ENCODE data around the gene TMEM245.
"Not testable (repeated sequence)": the region's sequence is repeated elsewhere in the genome, so short reads cannot be mapped to it uniquely, and the experiment has no call there.

TMEM245 gene

GRCh38 chr9:109063760-109064159 is 56.0 kb downstream of the TMEM245 start:
- peak; percentile 78 for DNase-seq (ENCODE audit: low read depth)

DNA sequence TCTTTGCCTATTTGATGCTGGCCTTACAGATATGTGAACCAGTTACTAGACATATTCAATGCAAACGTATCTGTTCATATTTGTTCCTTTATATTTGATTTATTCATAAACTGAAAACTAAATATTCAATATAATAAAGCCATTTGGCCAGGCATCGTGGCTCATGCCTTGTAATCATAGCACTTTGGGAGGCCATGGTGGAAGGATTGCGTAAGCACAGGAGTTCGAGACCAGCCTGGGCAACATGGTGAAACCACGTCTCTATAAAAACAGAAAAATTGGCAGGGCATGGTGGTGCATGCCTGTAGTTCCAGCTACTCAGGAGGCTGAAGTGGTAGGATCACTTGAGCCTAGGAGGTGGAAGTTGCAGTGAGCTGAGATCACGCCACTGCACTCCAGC is 57.2 kb downstream of the TMEM245 start:
- no peak for DNase-seq (ENCODE audit: low read depth)

DNA sequence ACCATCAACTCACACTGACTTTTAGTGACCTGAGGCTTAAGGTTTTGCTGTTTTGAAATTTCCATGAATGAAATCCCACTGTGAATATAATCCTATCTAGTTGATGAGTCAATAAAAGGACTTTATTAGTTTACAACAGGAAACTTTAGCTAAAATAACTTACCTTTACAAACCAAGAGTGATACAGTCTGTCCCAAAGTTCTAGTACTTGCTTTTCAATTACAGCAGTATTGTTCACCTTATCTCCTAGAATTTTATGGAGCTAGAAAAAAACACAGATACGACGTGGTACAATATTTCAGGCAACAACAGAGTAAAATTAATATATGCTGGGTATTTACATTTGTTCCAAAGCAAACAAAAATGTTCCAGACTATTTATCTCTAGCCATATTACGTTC is 59.6 kb downstream of the TMEM245 start:
- no peak for DNase-seq (ENCODE audit: low read depth)

- not testable (repeated sequence) for DNase-seq (ENCODE audit: low read depth)
Observed at GRCh38 chr9:109053121-109053520, 66.6 kb downstream of the TMEM245 start.

DNA sequence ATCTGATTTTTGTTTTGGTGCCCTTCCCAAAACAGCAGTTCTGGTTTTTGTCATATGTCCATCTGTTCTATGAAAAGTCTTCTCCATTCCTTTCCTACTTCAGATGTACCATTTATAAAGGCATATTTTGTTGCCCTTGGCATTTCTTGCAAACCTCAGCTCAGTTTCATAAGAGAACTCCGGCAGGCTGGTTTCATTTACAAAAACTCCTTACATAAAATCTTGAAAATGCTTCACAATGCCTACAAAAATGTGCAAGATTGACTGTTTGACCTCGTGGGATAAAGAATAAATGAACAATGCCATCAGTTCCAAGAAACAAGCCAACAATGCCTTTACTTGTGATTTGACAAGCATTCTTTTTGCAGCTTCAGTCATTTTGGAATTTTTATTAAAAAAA is 67.3 kb downstream of the TMEM245 start:
- DNase-seq (ENCODE audit: low read depth): peak; percentile 75

DNA sequence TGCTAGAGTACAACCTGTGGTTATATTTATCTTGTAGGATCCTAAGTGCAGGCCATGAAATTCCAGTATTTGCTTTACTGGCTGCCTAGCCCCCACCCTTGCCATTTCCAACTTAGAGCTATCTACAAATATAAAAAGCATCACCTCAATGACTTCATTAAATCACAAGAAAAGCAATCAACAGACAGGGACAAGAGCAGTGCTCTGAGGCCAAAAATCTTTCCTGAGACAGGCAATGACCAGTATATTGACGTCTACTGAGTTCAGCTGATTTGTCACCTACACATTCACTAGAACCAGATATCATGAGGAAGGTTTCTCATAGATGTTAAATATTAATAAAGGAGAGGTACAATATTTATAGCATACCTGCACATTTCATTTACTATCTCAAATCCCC is 68.0 kb downstream of the TMEM245 start:
- DNase-seq (ENCODE audit: low read depth): no peak

GRCh38 chr9:109050444-109050843 is 69.3 kb downstream of the TMEM245 start:
- DNase-seq (ENCODE audit: low read depth): no peak

GRCh38 chr9:109048822-109049221 is 70.9 kb downstream of the TMEM245 start:
- DNase-seq (ENCODE audit: low read depth): no peak

GRCh38 chr9:109047259-109047658 is 72.5 kb downstream of the TMEM245 start:
- no peak for DNase-seq (ENCODE audit: low read depth)

DNA sequence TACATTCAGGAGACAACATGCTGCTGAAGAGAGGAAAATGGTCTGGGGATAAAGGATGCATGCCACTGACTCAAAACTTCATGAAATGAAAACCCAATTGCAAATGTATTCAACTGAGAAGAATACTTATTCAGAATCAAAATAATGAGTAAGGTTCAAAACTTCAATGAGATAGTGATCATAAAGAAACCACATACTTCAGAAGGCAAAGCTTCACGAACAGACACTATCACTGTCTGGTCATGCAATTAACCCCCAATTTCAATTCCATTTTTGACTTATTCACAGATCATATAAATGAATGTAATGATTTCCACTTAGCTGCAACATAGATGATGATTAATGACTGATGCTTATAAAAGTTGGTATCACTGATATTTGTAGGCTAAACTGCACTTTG is 73.4 kb downstream of the TMEM245 start:
- DNase-seq (ENCODE audit: low read depth): no peak

DNA sequence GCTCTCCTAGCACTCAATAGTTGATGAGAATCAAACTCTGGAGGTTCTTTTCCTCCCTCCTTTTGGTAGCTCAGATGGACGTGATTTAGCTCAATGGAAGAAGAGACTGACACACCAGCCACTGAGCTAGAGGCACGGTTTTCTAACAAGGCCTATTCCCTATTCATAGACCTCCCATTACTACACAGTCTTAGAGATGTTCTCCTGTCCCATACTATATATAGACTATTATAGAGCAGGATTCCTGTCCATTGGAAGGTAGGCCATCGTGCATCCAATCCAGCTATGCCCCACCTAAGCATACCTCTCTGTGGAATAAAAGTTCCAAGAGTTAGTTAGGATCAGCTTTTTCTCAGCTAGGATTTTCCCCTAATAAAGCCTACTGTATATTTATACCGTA is 76.2 kb downstream of the TMEM245 start:
- DNase-seq (ENCODE audit: low read depth): no peak

DNA sequence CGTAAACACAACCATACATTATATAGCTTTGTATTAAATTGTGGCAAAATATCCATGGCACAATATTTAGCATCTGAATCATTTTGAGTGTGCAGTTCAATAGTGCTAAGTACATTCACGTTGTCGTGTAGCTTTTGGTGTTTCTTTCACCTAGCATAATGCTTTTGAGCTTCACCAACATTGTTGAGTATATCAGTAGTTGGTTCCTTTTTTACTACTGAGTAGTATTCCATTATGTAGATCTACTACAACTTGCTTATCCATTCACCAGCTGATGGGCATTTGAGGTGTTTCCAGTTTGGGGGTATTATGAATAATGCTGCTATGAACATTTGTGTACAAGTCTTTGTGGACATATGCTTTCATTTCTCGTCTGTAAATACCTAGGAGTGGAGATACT is 79.2 kb downstream of the TMEM245 start:
- no peak for DNase-seq (ENCODE audit: low read depth)

GRCh38 chr9:109039539-109039938 is 80.2 kb downstream of the TMEM245 start:
- no peak for DNase-seq (ENCODE audit: low read depth)

DNA sequence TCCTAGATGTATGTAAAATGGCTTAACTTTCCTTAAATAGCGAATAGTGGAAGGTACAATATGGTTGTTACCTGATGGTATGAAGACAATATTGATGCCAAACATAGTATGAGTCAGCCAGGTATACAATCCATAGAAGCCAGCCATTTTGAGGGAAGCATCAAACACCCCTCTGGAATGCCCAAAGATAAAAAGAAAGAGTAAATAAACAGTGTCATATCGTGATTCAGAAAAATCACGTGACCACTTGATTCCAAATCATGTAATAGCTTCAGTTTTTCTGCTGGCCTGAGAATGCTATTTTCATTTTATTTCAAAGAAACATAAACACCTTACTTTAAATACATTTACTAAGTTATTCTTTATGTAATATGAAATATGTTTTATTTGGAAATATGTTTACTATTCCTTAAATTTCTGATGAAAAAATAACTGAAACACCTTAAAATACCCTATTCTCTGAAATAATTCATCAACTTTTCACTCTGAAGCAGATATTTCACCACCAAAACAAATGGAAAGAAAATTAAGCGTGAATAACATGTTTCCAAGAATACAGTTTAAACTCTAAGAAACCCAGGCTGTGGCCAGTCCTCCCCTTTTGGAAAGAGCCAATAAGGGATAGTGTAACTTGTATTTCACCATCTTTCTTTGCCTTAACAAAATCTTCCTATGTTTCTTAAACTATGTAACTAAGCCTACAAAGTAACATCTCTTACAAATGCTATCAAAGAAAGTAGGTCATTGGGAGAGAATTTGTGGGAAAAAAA is 81.6 kb downstream of the TMEM245 start:
- no peak for DNase-seq (ENCODE audit: low read depth)

- no peak for DNase-seq (ENCODE audit: low read depth)
Observed at GRCh38 chr9:109036744-109037680, 82.7 kb downstream of the TMEM245 start.

DNA sequence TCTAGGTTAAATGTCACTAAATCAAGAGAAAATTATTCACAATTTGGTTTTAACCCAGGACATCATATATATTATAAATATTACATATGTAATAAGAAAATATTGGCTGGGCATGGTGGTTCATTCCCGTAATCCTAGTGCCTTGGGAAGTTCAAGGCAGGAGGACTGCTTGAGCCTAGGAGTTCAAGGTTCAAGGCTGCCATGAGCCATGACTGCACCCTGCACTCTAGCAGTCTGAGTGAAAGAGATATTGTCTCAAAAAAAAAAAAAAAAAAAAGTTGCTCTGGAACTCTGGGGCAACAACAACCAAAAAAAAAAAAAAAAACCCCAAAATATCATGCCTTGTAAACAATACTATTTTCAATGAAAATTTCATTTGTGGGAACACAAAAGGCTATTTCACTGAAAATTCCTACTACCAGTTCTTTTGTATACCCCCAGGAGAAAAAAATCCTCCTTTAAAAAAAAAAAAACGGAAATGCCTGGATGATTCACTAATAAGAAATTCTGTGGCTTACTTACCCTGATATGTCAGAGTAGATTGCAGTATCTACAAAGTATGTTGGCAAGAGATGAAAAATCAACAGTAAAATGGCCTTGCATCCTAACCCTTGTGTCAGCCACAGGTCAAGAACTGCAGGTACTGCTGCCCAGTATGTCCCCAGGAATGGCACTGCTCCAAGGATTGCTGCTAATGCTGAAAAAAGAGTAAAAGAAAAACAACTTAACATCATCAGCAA is 83.9 kb downstream of the TMEM245 start:
- peak; percentile 90 for DNase-seq (ENCODE audit: low read depth)

GRCh38 chr9:109033941-109034700 is 85.6 kb downstream of the TMEM245 start:
- DNase-seq (ENCODE audit: low read depth): peak; percentile 57

DNA sequence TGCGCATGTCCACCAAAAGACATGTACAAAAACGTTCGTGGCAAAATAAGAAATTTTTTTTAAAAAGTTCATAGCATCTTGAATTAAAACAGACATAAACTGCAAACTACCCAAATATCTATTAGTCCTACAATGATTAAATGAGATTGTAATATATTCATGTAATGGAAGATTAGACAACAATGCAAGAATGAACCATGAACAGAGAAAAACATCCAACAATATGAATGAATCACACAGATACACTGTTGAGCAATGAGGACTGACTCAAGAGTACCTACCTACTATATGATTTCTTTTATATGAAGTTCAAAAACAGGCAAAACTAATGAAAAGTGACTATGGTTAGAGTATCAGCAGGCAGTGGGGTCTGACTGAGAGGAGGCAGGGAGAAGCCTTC is 88.5 kb downstream of the TMEM245 start:
- peak; percentile 83 for DNase-seq (ENCODE audit: low read depth)

DNA sequence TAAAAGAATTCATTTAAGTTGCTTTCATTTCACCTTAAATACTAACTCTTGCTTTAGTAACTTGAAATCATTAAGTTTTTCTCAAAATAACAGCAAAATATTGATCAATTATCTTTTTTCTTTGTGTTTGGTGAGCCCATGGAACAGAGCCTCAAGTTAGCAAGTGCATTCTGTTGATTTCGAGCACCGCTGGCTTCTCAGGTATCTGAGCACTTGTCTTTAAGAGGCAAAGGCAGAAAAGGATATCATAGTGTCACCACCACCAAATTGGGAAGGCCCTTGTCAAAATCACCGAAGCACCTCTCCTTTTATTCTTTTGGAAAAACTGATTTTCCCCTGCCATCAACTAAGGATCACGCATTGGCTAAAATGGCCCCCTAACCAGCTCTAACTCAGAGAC is 89.3 kb downstream of the TMEM245 start:
- no peak for DNase-seq (ENCODE audit: low read depth)

GRCh38 chr9:109028457-109028856 is 91.3 kb downstream of the TMEM245 start:
- no peak for DNase-seq (ENCODE audit: low read depth)

DNA sequence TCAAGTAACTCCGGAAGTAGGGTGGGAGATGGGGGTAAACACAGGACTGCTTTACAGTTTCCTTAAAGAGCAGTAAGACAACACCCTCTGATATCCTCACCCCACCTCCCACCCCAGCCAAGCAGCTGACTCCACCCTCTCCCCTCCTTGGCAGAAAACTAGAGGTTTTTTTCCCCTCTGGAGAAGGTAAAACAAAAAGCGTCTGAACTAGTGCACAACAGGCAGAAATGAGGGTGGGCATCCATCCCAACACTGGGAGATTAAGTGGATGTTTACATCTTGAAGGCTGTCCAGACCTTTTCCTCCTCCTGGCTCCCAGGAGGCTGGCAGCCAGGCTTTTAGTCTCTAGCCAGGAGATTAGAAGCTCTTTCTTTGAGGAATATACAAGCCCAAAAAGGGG is 92.6 kb downstream of the TMEM245 start:
- DNase-seq (ENCODE audit: low read depth): no peak

GRCh38 chr9:109026306-109026705 is 93.4 kb downstream of the TMEM245 start:
- no peak for DNase-seq (ENCODE audit: low read depth)
